Smooth muscle cell (in vitro differentiated cells): Measurements from ENCODE around the gene ENTREP3. TPM values are rescaled to one million over a fixed set of nuclear protein-coding genes. Genes with fewer than 3 reads are reported as not detected.
"Not testable (repeated sequence)": the region's sequence is repeated elsewhere in the genome, so short reads cannot be mapped to it uniquely, and the experiment has no call there.

Experiments
- DNase-seq: peaks from one replicate; lab custom pipeline; 2025; ENCODE audit not compliant: unreplicated experiment; lab: John Stamatoyannopoulos, UW
- H2AFZ ChIP-seq: fragments of 200-600 bp; sonication (generic); 2 replicates; pipeline ENCODE4 v1.6.0; 2016; ENCODE audit warnings: antibody characterized with exemption, low read depth, mild to moderate bottlenecking
- H3F3A ChIP-seq: fragments of 200-600 bp; sonication (generic); 2 replicates; pipeline ENCODE4 v1.6.0; 2017; ENCODE audit warnings: antibody characterized with exemption, low read depth
- H3K27ac ChIP-seq: fragments of 200-600 bp; sonication (generic); 2 replicates; pipeline ENCODE4 v1.5.1; 2016; ENCODE audit warnings: low read depth, mild to moderate bottlenecking
- H3K27me3 ChIP-seq: fragments of 200-600 bp; sonication (generic); 2 replicates; pipeline ENCODE4 v1.6.1; 2016; ENCODE audit warnings: low read depth, mild to moderate bottlenecking
- H3K36me3 ChIP-seq: fragments of 200-600 bp; sonication (generic); 2 replicates; pipeline ENCODE4 v1.5.1; 2016; ENCODE audit warnings: low read depth
- H3K4me1 ChIP-seq: fragments of 200-600 bp; sonication (generic); 2 replicates; pipeline ENCODE4 v1.5.1; 2016; ENCODE audit warnings: low read depth
- H3K4me2 ChIP-seq: fragments of 200-600 bp; sonication (generic); 2 replicates; pipeline ENCODE4 v1.6.0; 2016; ENCODE audit warnings: mild to moderate bottlenecking
- H3K4me3 ChIP-seq: fragments of 200-600 bp; sonication (generic); 2 replicates; pipeline ENCODE4 v1.5.1; 2016; ENCODE audit warnings: mild to moderate bottlenecking
- H3K79me2 ChIP-seq: fragments of 200-600 bp; sonication (generic); 2 replicates; pipeline ENCODE4 v1.6.0; 2016; ENCODE audit warnings: low read depth, mild to moderate bottlenecking
- H3K9ac ChIP-seq: fragments of 200-600 bp; sonication (generic); 2 replicates; pipeline ENCODE4 v1.6.0; 2016; ENCODE audit warnings: low read depth
- H3K9me3 ChIP-seq: fragments of 200-600 bp; sonication (generic); replicated peaks from 2 replicates; pipeline ENCODE4 v1.5.1; 2016; ENCODE audit warnings: low read depth
- H4K20me1 ChIP-seq: fragments of 200-600 bp; sonication (generic); 2 replicates; pipeline ENCODE4 v1.6.0; 2016; ENCODE audit warnings: low read depth
- CTCF ChIP-seq: fragments of 200-600 bp; sonication (generic); IDR thresholded peaks from 2 replicates; pipeline ENCODE4 v1.5.1; 2017; ENCODE audit warnings: borderline replicate concordance, mild to moderate bottlenecking, antibody characterized with exemption; ENCODE audit not compliant: insufficient read depth, poor library complexity, severe bottlenecking
- WGBS: methylation state at CpG from one replicate; pipeline ENCODE4 v1.1.7; 2016; ENCODE audit warnings: low lambda C conversion rate; 5-methylcytosine and 5-hydroxymethylcytosine counted together
- polyA plus RNA-seq: library from polyadenylated mRNA; unstranded; fragments of >200 nt; fragmentation: Nextera tagmentation; extraction: Ambion mirVana; gene quantifications from 2 replicates; pipeline ENCODE4 v1.2.1, GENCODE V29; 2016
- total RNA-seq: library from RNA; depleted of rRNA; stranded (reverse); fragments of >200 nt; gene quantifications from 2 replicates; pipeline ENCODE4 v1.2.3, GENCODE V29; 2014

Gene ENTREP3
- total and polyA plus RNA-seq, 2 experiments from 2014 or later: 14.7 to 30.9 TPM

- TF ChIP-seq CTCF: peak; percentile 38
- Histone ChIP-seq H3K9ac (peak overlapping the region; percentile 34), H3K4me2 (peak overlapping the region; percentile 82), H3K27me3 (no peaks in the 10 kb centered on the region), H3F3A (peaks cover 13% of the 10 kb centered on the region), H3K4me3 (peak overlapping the region; percentile 55), H3K4me1 (peaks cover 17% of the 10 kb centered on the region), H3K79me2 (peaks cover 5% of the 10 kb centered on the region), H3K27ac (peak overlapping the region; percentile 95), H3K9me3 (no peaks in the 10 kb centered on the region), H2AFZ (peak overlapping the region; percentile 34), H4K20me1 (no peaks in the 10 kb centered on the region), H3K36me3 (no peaks in the 10 kb centered on the region)
- 0% methylated on average over 7 of the region's 7 CpGs for WGBS
- DNase-seq: no peak
Measured at GRCh38 chr1:155226188-155226909, 28.9 kb downstream of the ENTREP3 start.

GRCh38 chr1:155225404-155225759 is 29.9 kb downstream of the ENTREP3 start:
- not testable (repeated sequence) for H3K79me2 ChIP-seq, H3K27me3 ChIP-seq, H3K9ac ChIP-seq, H2AFZ ChIP-seq, H3K9me3 ChIP-seq, H3K4me3 ChIP-seq, H3K36me3 ChIP-seq, DNase-seq, H4K20me1 ChIP-seq
- Histone ChIP-seq H3K4me2 (peak overlapping the region; percentile 82), H3F3A (peaks cover 13% of the 10 kb centered on the region), H3K27ac (peak overlapping the region; percentile 95), H3K4me1 (peaks cover 17% of the 10 kb centered on the region)
- 96% methylated on average over 8 of the region's 8 CpGs for WGBS

GRCh38 chr1:155223047-155223446 is 32.2 kb downstream of the ENTREP3 start:
- no peak for DNase-seq
- no peaks in the 10 kb centered on the region for H3K27me3 ChIP-seq
- H3K27ac ChIP-seq: no peak overlapping the region
- no peak overlapping the region for H2AFZ ChIP-seq
- no peak overlapping the region for H3K9ac ChIP-seq
- peaks cover 13% of the 10 kb centered on the region for H3F3A ChIP-seq
- 91% methylated on average over 7 of the region's 7 CpGs for WGBS
- no peaks in the 10 kb centered on the region for H4K20me1 ChIP-seq
- no peak for TF ChIP-seq CTCF
- H3K4me1 ChIP-seq: peaks cover 17% of the 10 kb centered on the region
- H3K36me3 ChIP-seq: no peaks in the 10 kb centered on the region
- H3K4me2 ChIP-seq: no peak overlapping the region
- peaks cover 5% of the 10 kb centered on the region for H3K79me2 ChIP-seq
- no peaks in the 10 kb centered on the region for H3K9me3 ChIP-seq
- no peak overlapping the region for H3K4me3 ChIP-seq

GRCh38 chr1:155220211-155220965 is 34.9 kb downstream of the ENTREP3 start:
- H3K27ac ChIP-seq: peak overlapping the region; percentile 6
- H2AFZ ChIP-seq, H3K4me2 ChIP-seq, H3K36me3 ChIP-seq, H3K9me3 ChIP-seq, H4K20me1 ChIP-seq, H3K27me3 ChIP-seq, DNase-seq, H3K79me2 ChIP-seq, H3K4me1 ChIP-seq, H3K9ac ChIP-seq, H3K4me3 ChIP-seq, H3F3A ChIP-seq: not testable (repeated sequence)
- 89% methylated on average over 10 of the region's 10 CpGs for WGBS
